K562 (cell line): ENCODE results near the gene TCP11. TPM values are rescaled to one million over a fixed set of nuclear protein-coding genes. Genes with fewer than 3 reads are reported as not detected.

Experiments
- CC2D1A ChIP-seq: fragments of 450-650 bp; IDR thresholded peaks from 2 replicates; pipeline ENCODE4 v1.6.1; 2017; ENCODE audit warnings: mild to moderate bottlenecking
- HBP1 ChIP-seq: fragments of 450-650 bp; formaldehyde crosslinking; IDR thresholded peaks from 2 replicates; pipeline ENCODE4 v1.4.0; 2022; ENCODE audit warnings: missing genetic modification characterization
- HDAC6 ChIP-seq: IDR thresholded peaks from 2 replicates; pipeline ENCODE4 v1.6.1; 2012; ENCODE audit warnings: low read depth, mild to moderate bottlenecking, control low read depth, inconsistent platforms, low read length, moderate library complexity
- NFIC ChIP-seq: fragments of 450-650 bp; IDR thresholded peaks from 2 replicates; pipeline ENCODE4 v1.6.1; 2017; ENCODE audit warnings: mild to moderate bottlenecking, inconsistent platforms
- XRCC5 ChIP-seq: fragments of 200-400 bp; formaldehyde crosslinking; IDR thresholded peaks from 2 replicates; pipeline ENCODE4 v1.6.1; 2017; ENCODE audit warnings: low read depth, mild to moderate bottlenecking, low read length
- ZBTB40 ChIP-seq, 2 experiments: fragments of 450-650 bp in 1 of 2; sonication (generic) in 1 of 2; formaldehyde crosslinking in 1 of 2; IDR thresholded peaks; 2 replicates each; pipeline versions ENCODE4 v1.7.1 to v1.9.0; 2016 to 2022; ENCODE audit warnings: inconsistent platforms in 1 of 2, mild to moderate bottlenecking in 1 of 2, missing genetic modification reagents in 1 of 2
- polyA plus RNA-seq, 8 experiments: library from polyadenylated mRNA; depleted of rRNA in 4 of 8; stranded (reverse) in 5 of 8; unstranded in 3 of 8; fragments of >200 nt; fragmentation: Nextera tagmentation in 2 of 8; fragmentation: Illumina TruSeq in 1 of 8; extraction: Ambion mirVana in 2 of 8; extraction: Trizol in 1 of 8; gene quantifications; 2 replicates each; pipeline versions ENCODE4 v1.2.1 to v1.2.3, GENCODE V29; 2011 to 2014; ENCODE audit warnings: inconsistent platforms in 1 of 8, missing spikeins in 1 of 8
- total RNA-seq, 7 experiments: library from RNA; depleted of rRNA in 6 of 7; stranded (reverse); fragments of >200 nt in 6 of 7; fragmentation: Illumina TruSeq in 2 of 7; extraction: Trizol in 2 of 7; gene quantifications; 2 replicates each; pipeline versions ENCODE4 v1.2.1 to v1.2.3, GENCODE V29; 2011 to 2021; ENCODE audit warnings: low replicate concordance in 1 of 7

The TCP11 gene
- total and polyA plus RNA-seq, 9 of the 15 experiments (the other 6 are each of a cell fraction or from before 2014, with no cell fraction given), result not detected

- TF ChIP-seq ZBTB40 (IDR thresholded peaks at IDR 0.05) (no peak), ZBTB40 (CRISPR knock-in tag; IDR thresholded peaks at IDR 0.05) (no peak), HBP1 (CRISPR knock-in tag) (no peak), NFIC (no peak), CC2D1A (peak; percentile 70), HDAC6 (no peak), XRCC5 (0 out of 2 replicates have a peak, but pooled peaks have one; percentile 55)
Measured at GRCh38 chr6:35139924-35140638, 1.1 kb downstream of the TCP11 start (continued).
